Common myeloid progenitor, CD34-positive (primary cell): Measurements from ENCODE around the gene SCARB1.

Source experiments
- CTCF ChIA-PET: fragments of 350-600 bp; sonication (Branson Sonifier 250); formaldehyde crosslinking; loops from one replicate; lab custom pipeline; 2021; ENCODE audit warnings: antibody characterized with exemption; lab: Charles Lee
- POLR2A ChIA-PET: fragments of 350-600 bp; sonication (Branson Sonifier 250); formaldehyde crosslinking; loops from one replicate; lab custom pipeline; 2021; ENCODE audit warnings: antibody characterized with exemption; lab: Charles Lee
- DNase-seq, 3 donors: peaks; one replicate each; pipeline versions ENCODE4 v3.0.0 to v3.0.0-alpha.2; 2013
- H3K27ac ChIP-seq, 2 experiments: 1 replicate in 1 of 2; 2 replicates in 1 of 2; pipeline ENCODE4 v1.7.0; 2013; ENCODE audit warnings: inconsistent platforms in 2 of 2, low read length in 2 of 2, mild to moderate bottlenecking in 2 of 2, low read depth in 1 of 2, moderate library complexity in 1 of 2; ENCODE audit not compliant: severe bottlenecking in 2 of 2, insufficient read depth in 1 of 2, poor library complexity in 1 of 2
- H3K27me3 ChIP-seq, 5 experiments: replicated peaks in 2 of 5; 1 replicate in 3 of 5; 2 replicates in 2 of 5; pipeline versions ENCODE4 v1.6.1 to v1.7.0; 2013; ENCODE audit warnings: low read length in 4 of 5, mild to moderate bottlenecking in 2 of 5, moderate library complexity in 2 of 5, inconsistent platforms in 1 of 5; ENCODE audit not compliant: insufficient read depth in 5 of 5, control insufficient read depth in 4 of 5
- H3K36me3 ChIP-seq, 4 experiments: 1 replicate in 2 of 4; 2 replicates in 2 of 4; pipeline versions ENCODE4 v1.6.1 to v1.7.0; 2013; ENCODE audit warnings: low read length in 3 of 4, control low read depth in 1 of 4, mild to moderate bottlenecking in 1 of 4; ENCODE audit not compliant: control insufficient read depth in 4 of 4, insufficient read depth in 4 of 4
- H3K4me1 ChIP-seq, 4 experiments: 1 replicate in 3 of 4; 2 replicates in 1 of 4; pipeline versions ENCODE4 v1.6.1 to v1.7.1; 2013; ENCODE audit warnings: low read length in 3 of 4, mild to moderate bottlenecking in 3 of 4, control low read depth in 1 of 4, inconsistent platforms in 1 of 4, moderate library complexity in 1 of 4; ENCODE audit not compliant: control insufficient read depth in 4 of 4, insufficient read depth in 4 of 4; ENCODE audit errors: control extremely low read depth in 1 of 4
- H3K4me3 ChIP-seq, 7 experiments: 1 replicate in 4 of 7; 2 replicates in 3 of 7; pipeline versions ENCODE4 v1.5.1 to v1.7.0; 2013; ENCODE audit warnings: mild to moderate bottlenecking in 7 of 7, low read length in 6 of 7, moderate library complexity in 6 of 7, inconsistent platforms in 2 of 7, low read depth in 2 of 7, control low read depth in 1 of 7; ENCODE audit not compliant: insufficient read depth in 4 of 7, control insufficient read depth in 1 of 7; ENCODE audit errors: extremely low read depth in 1 of 7
- H3K9me3 ChIP-seq, 5 experiments: 1 replicate in 4 of 5; 2 replicates in 1 of 5; pipeline versions ENCODE4 v1.6.1 to v1.7.1; 2013; ENCODE audit warnings: low read length in 4 of 5, mild to moderate bottlenecking in 2 of 5, inconsistent platforms in 1 of 5, low read depth in 1 of 5, moderate library complexity in 1 of 5; ENCODE audit not compliant: control insufficient read depth in 4 of 5, insufficient read depth in 2 of 5; ENCODE audit errors: control extremely low read depth in 1 of 5
- WGBS: methylation state at CpG from one replicate; pipeline ENCODE4 v1.1.5; 2013; ENCODE audit not compliant: insufficient coverage; 5-methylcytosine and 5-hydroxymethylcytosine counted together

The SCARB1 gene

DNA sequence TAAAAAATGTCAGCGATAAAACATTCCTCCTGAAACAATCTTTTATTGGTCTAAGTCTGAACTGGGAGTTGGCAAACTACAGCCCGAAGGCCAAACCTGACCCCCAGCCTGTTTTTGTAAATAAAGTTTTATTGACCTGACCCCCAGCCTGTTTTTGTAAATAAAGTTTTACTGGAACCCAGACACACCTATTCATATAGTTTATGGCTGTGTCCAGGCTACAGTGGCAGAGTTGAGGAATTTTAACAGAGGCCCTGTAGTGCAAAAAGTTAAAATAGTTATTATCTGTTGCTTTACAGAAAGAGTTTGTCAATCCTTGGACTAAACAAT is 12.1 kb upstream of the SCARB1 start:
- H3K27ac ChIP-seq = no peak overlapping the region
- H3K9me3 ChIP-seq = no peaks in the 10 kb centered on the region
- H3K4me1 ChIP-seq = peaks cover 0 to 16% (median 12%) of the 10 kb centered on the region in 4 experiments
- no peak overlapping the region for H3K4me3 ChIP-seq
- WGBS = 100% methylated on average over 1 of the region's 2 CpGs
- ChIA-PET POLR2A (no interaction called here), CTCF (no interaction called here)
- DNase-seq = no peak
- H3K27me3 ChIP-seq = no peaks in the 10 kb centered on the region
- no peaks in the 10 kb centered on the region for H3K36me3 ChIP-seq

- Histone ChIP-seq H3K9me3 (no peaks in the 10 kb centered on the region), H3K27ac (no peak overlapping the region), H3K27me3 (no peaks in the 10 kb centered on the region), H3K4me3 (no peak overlapping the region), H3K36me3 (no peaks in the 10 kb centered on the region), H3K4me1 (peaks cover 0 to 20% (median 10%) of the 10 kb centered on the region in 4 experiments)
- ChIA-PET CTCF (interaction anchor here (0.7 kb wide), 1 partner anchor 29 kb away, joined by 3 read pairs; no protein-coding TSS in a partner anchor), POLR2A (no interaction called here)
- DNase-seq = no peak
- 94% methylated on average over 13 of the region's 14 CpGs for WGBS
Measured at GRCh38 chr12:124874988-124875802, 11.5 kb upstream of the SCARB1 start.

DNA sequence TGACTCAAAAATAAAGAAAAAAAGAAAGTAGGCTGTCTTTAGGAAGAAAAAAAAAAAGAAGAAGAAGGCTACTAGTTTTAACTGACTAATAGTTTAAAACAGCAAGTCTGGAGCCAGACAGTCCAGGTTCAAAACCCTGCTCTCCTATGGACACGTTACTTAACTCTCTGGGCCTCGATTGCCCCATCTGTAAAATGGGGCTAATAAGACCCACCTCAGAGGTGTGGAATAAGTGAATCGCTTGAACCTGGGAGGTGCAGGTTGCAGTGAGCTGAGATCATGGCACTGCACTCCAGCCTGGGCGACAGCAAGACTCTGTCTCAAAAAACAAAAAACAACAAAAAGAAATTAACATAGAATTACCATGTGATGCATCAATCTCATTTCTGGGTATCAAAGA is 10.5 kb upstream of the SCARB1 start:
- Histone ChIP-seq H3K4me1 (peaks cover 0 to 27% (median 14%) of the 10 kb centered on the region in 4 experiments), H3K27ac (no peak overlapping the region), H3K4me3 (no peak overlapping the region), H3K9me3 (no peaks in the 10 kb centered on the region), H3K27me3 (no peaks in the 10 kb centered on the region), H3K36me3 (no peaks in the 10 kb centered on the region)
- WGBS = 95% methylated on average over 3 of the region's 4 CpGs
- POLR2A ChIA-PET = no interaction called here
- no peak for DNase-seq
- CTCF ChIA-PET = no interaction called here

- no peaks in the 10 kb centered on the region for H3K9me3 ChIP-seq
- H3K36me3 ChIP-seq = no peaks in the 10 kb centered on the region
- H3K27me3 ChIP-seq = no peaks in the 10 kb centered on the region
- WGBS = 96% methylated on average over 8 of the region's 11 CpGs
- no peak overlapping the region for H3K27ac ChIP-seq
- DNase-seq = no peak
- ChIA-PET CTCF (interaction anchor here (0.9 to 4.4 kb wide), 6 partner anchors 15 to 41 kb away, joined by 3 to 15 read pairs (median 4); no protein-coding TSS in a partner anchor), POLR2A (no interaction called here)
- peaks cover 3 to 47% (median 27%) of the 10 kb centered on the region in 4 experiments for H3K4me1 ChIP-seq
- no peak overlapping the region for H3K4me3 ChIP-seq
Measured at GRCh38 chr12:124872068-124872719, 8.5 kb upstream of the SCARB1 start.

GRCh38 chr12:124871297-124871696 is 7.6 kb upstream of the SCARB1 start:
- 96% methylated on average over 4 of the region's 4 CpGs for WGBS
- Histone ChIP-seq H3K36me3 (no peaks in the 10 kb centered on the region), H3K4me1 (peaks cover 4 to 55% (median 28%) of the 10 kb centered on the region in 4 experiments), H3K4me3 (no peak overlapping the region), H3K27ac (no peak overlapping the region), H3K9me3 (no peaks in the 10 kb centered on the region), H3K27me3 (no peaks in the 10 kb centered on the region)
- ChIA-PET POLR2A (no interaction called here), CTCF (interaction anchor here (0.9 to 4.4 kb wide), 6 partner anchors 8 to 69 kb away, joined by 3 to 15 read pairs (median 5); no protein-coding TSS in a partner anchor)
- no peak for DNase-seq

DNA sequence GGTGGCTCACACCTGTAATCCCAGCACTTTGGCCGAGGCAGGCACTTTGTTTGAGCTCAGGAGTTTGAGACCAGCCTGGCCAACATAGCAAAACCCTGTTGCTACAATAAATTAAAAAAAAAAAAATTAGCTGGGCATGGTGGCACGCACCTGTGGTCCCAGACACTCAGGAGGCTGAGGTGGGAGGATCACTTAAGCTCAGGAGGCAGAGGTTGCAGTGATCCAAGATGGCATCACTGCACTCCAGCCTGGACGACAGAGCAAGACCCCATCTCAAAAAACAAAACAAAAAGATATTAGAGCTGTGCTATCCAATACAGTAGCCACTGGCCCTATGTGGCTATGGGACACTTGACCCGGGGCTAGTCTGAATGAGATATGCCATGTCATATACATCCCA is 6.9 kb upstream of the SCARB1 start:
- no peaks in the 10 kb centered on the region for H3K9me3 ChIP-seq
- H3K27ac ChIP-seq = no peak overlapping the region
- ChIA-PET POLR2A (no interaction called here), CTCF (interaction anchor here (1.0 to 4.4 kb wide), 6 partner anchors 9 to 70 kb away, joined by 4 to 15 read pairs (median 5); no protein-coding TSS in a partner anchor)
- no peaks in the 10 kb centered on the region for H3K36me3 ChIP-seq
- no peak for DNase-seq
- H3K4me1 ChIP-seq = peaks cover 4 to 59% (median 28%) of the 10 kb centered on the region in 4 experiments
- WGBS = 100% methylated on average over 1 of the region's 4 CpGs
- H3K27me3 ChIP-seq = no peaks in the 10 kb centered on the region
- H3K4me3 ChIP-seq = no peak overlapping the region
